Neutrophil (primary cell): ENCODE measurements around the gene DES.

Source experiments
- H3K27ac ChIP-seq: fragments of 200-600 bp; sonication (generic); 2 replicates; pipeline ENCODE4 v1.5.1; 2016; ENCODE audit warnings: mild to moderate bottlenecking, moderate library complexity
- H3K27me3 ChIP-seq: fragments of 200-600 bp; sonication (generic); 2 replicates; pipeline ENCODE4 v1.6.0; 2016; ENCODE audit warnings: mild to moderate bottlenecking
- H3K36me3 ChIP-seq: fragments of 200-600 bp; sonication (generic); 2 replicates; pipeline ENCODE4 v1.5.1; 2017
- H3K4me1 ChIP-seq, 2 experiments: fragments of 200-600 bp in 1 of 2; sonication (generic) in 1 of 2; 1 replicate in 1 of 2; 2 replicates in 1 of 2; pipeline versions ENCODE4 v1.5.1 to v1.6.1; 2013 to 2016; ENCODE audit warnings: low read depth in 1 of 2, low read length in 1 of 2, mild to moderate bottlenecking in 1 of 2, moderate library complexity in 1 of 2; ENCODE audit not compliant: control insufficient read depth in 1 of 2, insufficient read depth in 1 of 2
- H3K4me3 ChIP-seq, 2 experiments: fragments of 200-600 bp in 1 of 2; sonication (generic) in 1 of 2; 1 replicate in 1 of 2; 2 replicates in 1 of 2; pipeline ENCODE4 v1.5.1; 2013 to 2016; ENCODE audit warnings: low read depth in 1 of 2, low read length in 1 of 2, mild to moderate bottlenecking in 1 of 2, moderate library complexity in 1 of 2
- H3K9me3 ChIP-seq: fragments of 200-600 bp; sonication (generic); 2 replicates; pipeline ENCODE4 v1.5.1; 2016
- TF ChIP-seq, protein P1 (sequence below): fragments of 200-600 bp; sonication (generic); IDR thresholded peaks from 2 replicates; pipeline ENCODE4 v1.5.1; 2016; ENCODE audit warnings: antibody characterized with exemption

DES gene

DNA sequence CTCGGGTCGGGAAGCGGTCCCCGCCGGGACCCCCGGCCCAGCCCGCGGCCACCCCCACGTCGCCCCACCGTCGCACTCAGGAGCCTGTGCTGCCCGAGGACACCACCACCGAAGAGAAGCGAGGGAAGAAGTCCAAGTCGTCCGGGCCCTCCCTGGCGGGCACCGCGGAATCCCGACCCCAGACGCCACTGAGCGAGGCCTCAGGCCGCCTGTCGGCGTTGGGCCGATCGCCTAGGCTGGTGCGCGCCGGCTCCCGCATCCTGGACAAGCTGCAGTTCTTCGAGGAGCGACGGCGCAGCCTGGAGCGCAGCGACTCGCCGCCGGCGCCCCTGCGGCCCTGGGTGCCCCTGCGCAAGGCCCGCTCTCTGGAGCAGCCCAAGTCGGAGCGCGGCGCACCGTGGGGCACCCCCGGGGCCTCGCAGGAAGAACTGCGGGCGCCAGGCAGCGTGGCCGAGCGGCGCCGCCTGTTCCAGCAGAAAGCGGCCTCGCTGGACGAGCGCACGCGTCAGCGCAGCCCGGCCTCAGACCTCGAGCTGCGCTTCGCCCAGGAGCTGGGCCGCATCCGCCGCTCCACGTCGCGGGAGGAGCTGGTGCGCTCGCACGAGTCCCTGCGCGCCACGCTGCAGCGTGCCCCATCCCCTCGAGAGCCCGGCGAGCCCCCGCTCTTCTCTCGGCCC lies 30.1 kb downstream of the DES start:
- no peak overlapping the region for H3K27ac ChIP-seq
- H3K4me1 ChIP-seq: no peaks in the 10 kb centered on the region
- no peak overlapping the region for H3K4me3 ChIP-seq
- no peaks in the 10 kb centered on the region for H3K9me3 ChIP-seq
- H3K27me3 ChIP-seq: peaks cover 100% of the 10 kb centered on the region
- TF ChIP-seq, protein P1, sequence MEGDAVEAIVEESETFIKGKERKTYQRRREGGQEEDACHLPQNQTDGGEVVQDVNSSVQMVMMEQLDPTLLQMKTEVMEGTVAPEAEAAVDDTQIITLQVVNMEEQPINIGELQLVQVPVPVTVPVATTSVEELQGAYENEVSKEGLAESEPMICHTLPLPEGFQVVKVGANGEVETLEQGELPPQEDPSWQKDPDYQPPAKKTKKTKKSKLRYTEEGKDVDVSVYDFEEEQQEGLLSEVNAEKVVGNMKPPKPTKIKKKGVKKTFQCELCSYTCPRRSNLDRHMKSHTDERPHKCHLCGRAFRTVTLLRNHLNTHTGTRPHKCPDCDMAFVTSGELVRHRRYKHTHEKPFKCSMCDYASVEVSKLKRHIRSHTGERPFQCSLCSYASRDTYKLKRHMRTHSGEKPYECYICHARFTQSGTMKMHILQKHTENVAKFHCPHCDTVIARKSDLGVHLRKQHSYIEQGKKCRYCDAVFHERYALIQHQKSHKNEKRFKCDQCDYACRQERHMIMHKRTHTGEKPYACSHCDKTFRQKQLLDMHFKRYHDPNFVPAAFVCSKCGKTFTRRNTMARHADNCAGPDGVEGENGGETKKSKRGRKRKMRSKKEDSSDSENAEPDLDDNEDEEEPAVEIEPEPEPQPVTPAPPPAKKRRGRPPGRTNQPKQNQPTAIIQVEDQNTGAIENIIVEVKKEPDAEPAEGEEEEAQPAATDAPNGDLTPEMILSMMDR: no peak
- H3K36me3 ChIP-seq: no peaks in the 10 kb centered on the region

DNA sequence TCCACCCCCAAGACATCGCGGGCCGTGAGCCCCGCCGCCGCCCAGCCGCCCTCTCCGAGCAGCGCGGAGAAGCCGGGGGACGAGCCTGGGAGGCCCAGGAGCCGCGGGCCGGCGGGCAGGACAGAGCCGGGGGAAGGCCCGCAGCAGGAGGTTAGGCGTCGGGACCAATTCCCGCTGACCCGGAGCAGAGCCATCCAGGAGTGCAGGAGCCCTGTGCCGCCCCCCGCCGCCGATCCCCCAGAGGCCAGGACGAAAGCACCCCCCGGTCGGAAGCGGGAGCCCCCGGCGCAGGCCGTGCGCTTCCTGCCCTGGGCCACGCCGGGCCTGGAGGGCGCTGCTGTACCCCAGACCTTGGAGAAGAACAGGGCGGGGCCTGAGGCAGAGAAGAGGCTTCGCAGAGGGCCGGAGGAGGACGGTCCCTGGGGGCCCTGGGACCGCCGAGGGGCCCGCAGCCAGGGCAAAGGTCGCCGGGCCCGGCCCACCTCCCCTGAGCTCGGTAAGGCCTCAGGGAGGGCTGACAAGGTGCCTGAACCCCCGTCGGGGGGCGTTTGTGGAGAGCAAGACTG lies 30.7 kb downstream of the DES start:
- H3K4me3 ChIP-seq: no peak overlapping the region
- H3K27ac ChIP-seq: no peak overlapping the region
- H3K4me1 ChIP-seq: no peaks in the 10 kb centered on the region
- H3K9me3 ChIP-seq: no peaks in the 10 kb centered on the region
- H3K36me3 ChIP-seq: no peaks in the 10 kb centered on the region
- peaks cover 100% of the 10 kb centered on the region for H3K27me3 ChIP-seq
- TF ChIP-seq, protein P1: no peak

GRCh38 chr2:219449609-219450008 lies 31.4 kb downstream of the DES start:
- Histone ChIP-seq H3K27me3 (peaks cover 94% of the 10 kb centered on the region), H3K9me3 (no peaks in the 10 kb centered on the region), H3K4me3 (no peak overlapping the region), H3K4me1 (no peaks in the 10 kb centered on the region), H3K36me3 (no peaks in the 10 kb centered on the region), H3K27ac (no peak overlapping the region)
- TF ChIP-seq, protein P1: no peak

- Histone ChIP-seq H3K36me3 (no peaks in the 10 kb centered on the region), H3K4me3 (no peak overlapping the region), H3K9me3 (no peaks in the 10 kb centered on the region), H3K27me3 (peaks cover 79% of the 10 kb centered on the region), H3K4me1 (no peaks in the 10 kb centered on the region), H3K27ac (no peak overlapping the region)
- TF ChIP-seq, protein P1: no peak
These were observed 33.6 kb downstream of the DES start for GRCh38 chr2:219451661-219452360.

GRCh38 chr2:219452361-219453317 lies 34.5 kb downstream of the DES start:
- TF ChIP-seq, protein P1: no peak
- Histone ChIP-seq H3K27ac (no peak overlapping the region), H3K9me3 (no peaks in the 10 kb centered on the region), H3K36me3 (no peaks in the 10 kb centered on the region), H3K27me3 (peaks cover 71% of the 10 kb centered on the region), H3K4me1 (no peaks in the 10 kb centered on the region), H3K4me3 (no peak overlapping the region)
